Keratinocyte (primary cell): ENCODE measurements around the gene RYR2.

Experiments
- CTCF ChIP-seq, 3 experiments: IDR thresholded peaks in 1 of 3; conservative IDR thresholded peaks in 1 of 3; optimal IDR thresholded peaks in 1 of 3; 2 replicates in 2 of 3; 3 replicates in 1 of 3; pipeline versions ENCODE3 to v1.5.1; 2011; ENCODE audit warnings: low read length in 3 of 3, mild to moderate bottlenecking in 3 of 3, moderate library complexity in 2 of 3, control low read depth in 1 of 3, inconsistent platforms in 1 of 3; ENCODE audit not compliant: insufficient read depth in 2 of 3; ENCODE audit errors: extremely low read depth in 1 of 3
- EZH2 ChIP-seq: IDR thresholded peaks from one replicate; pipeline ENCODE4 v1.6.1; 2012; ENCODE audit warnings: inconsistent platforms, mild to moderate bottlenecking, low read length, moderate library complexity

DNA sequence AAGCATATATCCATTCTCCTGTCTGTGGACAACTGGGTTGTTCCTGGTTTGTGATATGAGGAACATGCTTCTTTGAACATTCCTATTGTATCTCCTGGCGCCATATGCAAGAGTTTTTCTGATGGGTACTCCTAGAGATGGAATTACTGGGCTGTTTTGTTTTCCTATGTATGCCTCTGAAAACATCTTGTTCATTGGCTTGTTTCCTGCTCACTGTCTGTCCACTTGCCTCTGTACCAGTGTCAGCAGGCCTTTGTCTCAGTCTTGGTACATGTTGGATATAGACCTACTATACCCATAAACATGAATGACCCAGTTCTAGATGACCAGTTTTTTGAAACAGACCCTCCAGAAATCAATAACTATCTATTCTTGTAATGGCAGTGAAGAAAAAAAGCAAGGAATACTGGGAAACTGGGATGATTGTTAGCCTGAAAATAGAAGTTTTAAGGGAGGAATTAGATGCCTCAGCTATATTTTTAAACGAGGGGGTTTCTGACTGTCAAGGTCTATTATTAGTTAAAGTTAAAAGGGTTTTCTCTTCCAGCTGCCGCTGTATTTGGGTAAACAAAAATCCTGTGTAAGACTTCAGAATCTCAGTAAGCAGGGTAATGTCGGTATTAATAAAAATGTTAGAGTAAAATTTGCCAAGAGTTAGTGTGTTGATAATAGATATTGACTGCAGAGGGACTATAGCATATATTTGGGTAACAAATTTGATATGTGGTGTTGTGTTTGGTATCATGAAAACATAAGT, 103.6 kb downstream of the RYR2 start:
- no peak for TF ChIP-seq CTCF (optimal IDR thresholded peaks at IDR 0.05 in 1 of 3, IDR thresholded peaks at IDR 0.05 in 1 of 3, conservative IDR thresholded peaks at IDR 0.05 in 1 of 3; ENCODE audit: extremely low read depth in 1 of 3, insufficient read depth in 2 of 3, low read length in 3 of 3)
- TF ChIP-seq EZH2: no peak
